ENCODE data around the gene STAT4. TPM values are rescaled to one million over a fixed set of nuclear protein-coding genes. Genes with fewer than 3 reads are reported as not detected.

STAT4 gene
- total RNA-seq, 1 experiment from 2014 or later = 0.44 TPM

DNA sequence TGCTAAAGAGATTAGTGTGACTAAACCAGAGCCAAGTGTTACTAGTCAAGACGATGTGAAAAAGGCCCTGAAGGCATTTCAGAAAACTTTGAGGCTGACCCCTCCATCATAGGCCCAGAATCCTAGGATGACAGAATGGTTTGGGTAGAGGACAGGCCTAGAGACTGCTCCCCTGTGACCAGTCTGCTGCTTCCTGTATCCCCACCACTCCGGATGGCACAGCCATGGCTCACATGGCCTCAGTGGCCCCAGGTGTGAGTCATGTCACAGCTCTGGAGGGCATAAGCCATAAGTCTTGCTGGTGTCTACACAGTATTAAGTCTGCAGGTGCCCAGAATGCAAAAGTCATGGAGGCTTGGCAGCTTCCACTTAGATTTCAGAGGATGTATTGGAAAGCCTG, 124.4 kb downstream of the STAT4 start:
- peaks cover 9% of the 10 kb centered on the region for H3K4me1 Mint-ChIP-seq
- H3K4me3 Mint-ChIP-seq = no peak overlapping the region
- H3K27ac Mint-ChIP-seq = no peak overlapping the region
- no peaks in the 10 kb centered on the region for H3K9me3 Mint-ChIP-seq
- no peaks in the 10 kb centered on the region for H3K36me3 Mint-ChIP-seq
- TF ChIP-seq, protein P1, sequence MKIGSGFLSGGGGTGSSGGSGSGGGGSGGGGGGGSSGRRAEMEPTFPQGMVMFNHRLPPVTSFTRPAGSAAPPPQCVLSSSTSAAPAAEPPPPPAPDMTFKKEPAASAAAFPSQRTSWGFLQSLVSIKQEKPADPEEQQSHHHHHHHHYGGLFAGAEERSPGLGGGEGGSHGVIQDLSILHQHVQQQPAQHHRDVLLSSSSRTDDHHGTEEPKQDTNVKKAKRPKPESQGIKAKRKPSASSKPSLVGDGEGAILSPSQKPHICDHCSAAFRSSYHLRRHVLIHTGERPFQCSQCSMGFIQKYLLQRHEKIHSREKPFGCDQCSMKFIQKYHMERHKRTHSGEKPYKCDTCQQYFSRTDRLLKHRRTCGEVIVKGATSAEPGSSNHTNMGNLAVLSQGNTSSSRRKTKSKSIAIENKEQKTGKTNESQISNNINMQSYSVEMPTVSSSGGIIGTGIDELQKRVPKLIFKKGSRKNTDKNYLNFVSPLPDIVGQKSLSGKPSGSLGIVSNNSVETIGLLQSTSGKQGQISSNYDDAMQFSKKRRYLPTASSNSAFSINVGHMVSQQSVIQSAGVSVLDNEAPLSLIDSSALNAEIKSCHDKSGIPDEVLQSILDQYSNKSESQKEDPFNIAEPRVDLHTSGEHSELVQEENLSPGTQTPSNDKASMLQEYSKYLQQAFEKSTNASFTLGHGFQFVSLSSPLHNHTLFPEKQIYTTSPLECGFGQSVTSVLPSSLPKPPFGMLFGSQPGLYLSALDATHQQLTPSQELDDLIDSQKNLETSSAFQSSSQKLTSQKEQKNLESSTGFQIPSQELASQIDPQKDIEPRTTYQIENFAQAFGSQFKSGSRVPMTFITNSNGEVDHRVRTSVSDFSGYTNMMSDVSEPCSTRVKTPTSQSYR (CRISPR knock-in tag; IDR thresholded peaks at IDR 0.05) = no peak
- TF ChIP-seq, protein P2, sequence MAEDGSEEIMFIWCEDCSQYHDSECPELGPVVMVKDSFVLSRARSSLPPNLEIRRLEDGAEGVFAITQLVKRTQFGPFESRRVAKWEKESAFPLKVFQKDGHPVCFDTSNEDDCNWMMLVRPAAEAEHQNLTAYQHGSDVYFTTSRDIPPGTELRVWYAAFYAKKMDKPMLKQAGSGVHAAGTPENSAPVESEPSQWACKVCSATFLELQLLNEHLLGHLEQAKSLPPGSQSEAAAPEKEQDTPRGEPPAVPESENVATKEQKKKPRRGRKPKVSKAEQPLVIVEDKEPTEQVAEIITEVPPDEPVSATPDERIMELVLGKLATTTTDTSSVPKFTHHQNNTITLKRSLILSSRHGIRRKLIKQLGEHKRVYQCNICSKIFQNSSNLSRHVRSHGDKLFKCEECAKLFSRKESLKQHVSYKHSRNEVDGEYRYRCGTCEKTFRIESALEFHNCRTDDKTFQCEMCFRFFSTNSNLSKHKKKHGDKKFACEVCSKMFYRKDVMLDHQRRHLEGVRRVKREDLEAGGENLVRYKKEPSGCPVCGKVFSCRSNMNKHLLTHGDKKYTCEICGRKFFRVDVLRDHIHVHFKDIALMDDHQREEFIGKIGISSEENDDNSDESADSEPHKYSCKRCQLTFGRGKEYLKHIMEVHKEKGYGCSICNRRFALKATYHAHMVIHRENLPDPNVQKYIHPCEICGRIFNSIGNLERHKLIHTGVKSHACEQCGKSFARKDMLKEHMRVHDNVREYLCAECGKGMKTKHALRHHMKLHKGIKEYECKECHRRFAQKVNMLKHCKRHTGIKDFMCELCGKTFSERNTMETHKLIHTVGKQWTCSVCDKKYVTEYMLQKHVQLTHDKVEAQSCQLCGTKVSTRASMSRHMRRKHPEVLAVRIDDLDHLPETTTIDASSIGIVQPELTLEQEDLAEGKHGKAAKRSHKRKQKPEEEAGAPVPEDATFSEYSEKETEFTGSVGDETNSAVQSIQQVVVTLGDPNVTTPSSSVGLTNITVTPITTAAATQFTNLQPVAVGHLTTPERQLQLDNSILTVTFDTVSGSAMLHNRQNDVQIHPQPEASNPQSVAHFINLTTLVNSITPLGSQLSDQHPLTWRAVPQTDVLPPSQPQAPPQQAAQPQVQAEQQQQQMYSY (CRISPR knock-in tag; IDR thresholded peaks at IDR 0.05) = no peak
- ATAC-seq = no peak
- ChIA-PET CTCF (no interaction called here), POLR2A (no interaction called here)
- no peaks in the 10 kb centered on the region for H3K27me3 Mint-ChIP-seq (ENCODE audit: low read depth)
- no peak for DNase-seq (ENCODE audit: low spot score)

DNA sequence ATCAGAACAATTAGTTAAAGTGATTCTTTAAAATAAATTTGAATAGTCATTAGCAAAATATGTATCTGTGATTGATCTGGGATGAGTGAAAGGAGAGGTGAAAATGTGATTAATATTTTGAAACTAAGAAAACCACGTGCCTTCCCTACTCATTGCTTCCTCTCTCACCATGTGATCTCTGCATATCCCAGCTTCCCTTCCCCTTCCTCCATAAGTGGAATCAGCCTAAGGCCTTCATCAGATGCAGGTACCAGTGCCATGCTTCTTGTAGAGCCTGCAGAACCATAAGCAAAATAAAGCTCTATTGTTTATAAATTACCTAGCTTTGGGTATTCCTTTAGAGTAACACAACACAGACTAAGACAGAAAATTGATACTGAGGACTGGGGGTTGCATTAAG, 125.7 kb downstream of the STAT4 start:
- H3K4me1 Mint-ChIP-seq = peaks cover 5% of the 10 kb centered on the region
- ATAC-seq = no peak
- DNase-seq (ENCODE audit: low spot score) = no peak
- TF ChIP-seq, protein P3, sequence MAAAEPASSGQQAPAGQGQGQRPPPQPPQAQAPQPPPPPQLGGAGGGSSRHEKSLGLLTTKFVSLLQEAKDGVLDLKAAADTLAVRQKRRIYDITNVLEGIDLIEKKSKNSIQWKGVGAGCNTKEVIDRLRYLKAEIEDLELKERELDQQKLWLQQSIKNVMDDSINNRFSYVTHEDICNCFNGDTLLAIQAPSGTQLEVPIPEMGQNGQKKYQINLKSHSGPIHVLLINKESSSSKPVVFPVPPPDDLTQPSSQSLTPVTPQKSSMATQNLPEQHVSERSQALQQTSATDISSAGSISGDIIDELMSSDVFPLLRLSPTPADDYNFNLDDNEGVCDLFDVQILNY (CRISPR knock-in tag; IDR thresholded peaks at IDR 0.05) = no peak
- no peak for TF ChIP-seq RORB (CRISPR knock-in tag; IDR thresholded peaks at IDR 0.05)
- TF ChIP-seq, protein P4, sequence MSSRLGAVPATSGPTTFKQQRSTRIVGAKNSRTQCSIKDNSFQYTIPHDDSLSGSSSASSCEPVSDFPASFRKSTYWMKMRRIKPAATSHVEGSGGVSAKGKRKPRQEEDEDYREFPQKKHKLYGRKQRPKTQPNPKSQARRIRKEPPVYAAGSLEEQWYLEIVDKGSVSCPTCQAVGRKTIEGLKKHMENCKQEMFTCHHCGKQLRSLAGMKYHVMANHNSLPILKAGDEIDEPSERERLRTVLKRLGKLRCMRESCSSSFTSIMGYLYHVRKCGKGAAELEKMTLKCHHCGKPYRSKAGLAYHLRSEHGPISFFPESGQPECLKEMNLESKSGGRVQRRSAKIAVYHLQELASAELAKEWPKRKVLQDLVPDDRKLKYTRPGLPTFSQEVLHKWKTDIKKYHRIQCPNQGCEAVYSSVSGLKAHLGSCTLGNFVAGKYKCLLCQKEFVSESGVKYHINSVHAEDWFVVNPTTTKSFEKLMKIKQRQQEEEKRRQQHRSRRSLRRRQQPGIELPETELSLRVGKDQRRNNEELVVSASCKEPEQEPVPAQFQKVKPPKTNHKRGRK (CRISPR knock-in tag; IDR thresholded peaks at IDR 0.05; ENCODE audit: borderline replicate concordance) = no peak
- no peak overlapping the region for H3K27ac Mint-ChIP-seq
- POLR2A ChIA-PET = no interaction called here
- no peaks in the 10 kb centered on the region for H3K36me3 Mint-ChIP-seq
- H3K4me3 Mint-ChIP-seq = no peak overlapping the region
- no peaks in the 10 kb centered on the region for H3K27me3 Mint-ChIP-seq (ENCODE audit: low read depth)
- no peaks in the 10 kb centered on the region for H3K9me3 Mint-ChIP-seq
- CTCF ChIA-PET = no interaction called here

DNA sequence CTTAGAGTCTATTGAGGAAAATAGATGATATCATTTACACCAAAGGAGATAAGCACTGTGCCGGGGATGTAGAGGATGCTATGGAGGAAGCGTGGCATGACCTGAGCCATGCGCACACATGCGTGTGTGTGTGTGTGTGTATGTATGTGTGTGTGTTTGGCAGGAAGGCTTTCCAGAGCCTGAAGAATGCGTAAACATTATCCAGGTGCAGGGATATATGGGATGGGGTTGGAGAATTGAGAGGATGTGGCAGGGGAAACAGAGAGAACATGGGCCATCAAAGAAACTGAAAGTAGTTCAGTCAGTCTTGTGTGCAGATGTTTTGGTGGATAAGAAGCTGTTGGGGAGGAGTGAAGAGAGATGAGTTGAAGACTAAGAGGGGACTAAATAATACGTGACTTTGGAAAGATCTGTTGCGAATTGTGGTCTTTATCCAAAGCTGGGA, 127.5 kb downstream of the STAT4 start:
- ATAC-seq (no peak), DNase-seq (ENCODE audit: low spot score) (no peak)
- H3K9me3 Mint-ChIP-seq = no peaks in the 10 kb centered on the region
- peaks cover 10% of the 10 kb centered on the region; the same call in 1 of the 2 replicates for H3K27me3 Mint-ChIP-seq (ENCODE audit: low read depth)
- H3K27ac Mint-ChIP-seq = no peak overlapping the region
- ChIA-PET POLR2A (no interaction called here), CTCF (no interaction called here)
- no peaks in the 10 kb centered on the region for H3K36me3 Mint-ChIP-seq
- H3K4me1 Mint-ChIP-seq = peaks cover 5% of the 10 kb centered on the region
- H3K4me3 Mint-ChIP-seq = no peak overlapping the region
- TF ChIP-seq, protein P5, sequence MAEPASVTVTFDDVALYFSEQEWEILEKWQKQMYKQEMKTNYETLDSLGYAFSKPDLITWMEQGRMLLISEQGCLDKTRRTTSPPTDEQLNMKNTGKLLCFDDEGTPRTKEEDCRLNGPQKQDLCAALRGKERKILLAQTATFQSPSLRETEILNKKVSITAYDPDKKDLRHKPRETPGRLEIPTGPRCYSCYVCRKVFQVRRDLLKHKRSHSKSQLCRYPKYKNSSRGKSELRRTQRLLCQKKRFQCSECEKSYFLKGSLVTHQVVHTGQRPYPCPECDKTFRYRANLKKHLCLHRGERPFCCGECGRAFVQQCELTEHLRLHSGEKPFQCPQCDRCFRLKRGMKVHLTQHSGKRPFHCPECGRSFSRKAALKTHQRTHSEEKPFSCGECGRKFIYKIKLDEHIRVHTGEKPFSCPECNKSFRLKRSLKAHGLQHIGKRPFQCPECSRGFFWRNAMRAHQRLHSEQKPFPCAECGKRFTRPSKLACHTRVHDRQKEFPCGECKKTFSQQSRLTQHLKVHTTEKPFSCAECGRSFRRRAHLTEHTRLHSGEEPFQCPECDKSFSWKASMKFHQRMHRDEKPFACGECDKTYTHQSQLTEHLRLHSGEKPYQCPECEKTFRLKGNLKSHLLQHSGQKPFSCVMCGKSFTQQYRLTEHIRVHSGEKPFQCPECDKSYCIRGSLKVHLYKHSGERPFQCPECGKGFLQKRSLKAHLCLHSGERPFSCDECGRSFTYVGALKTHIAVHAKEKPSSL (CRISPR knock-in tag; conservative IDR thresholded peaks at IDR 0.05) = no peak
- TF ChIP-seq MYBL2 (CRISPR knock-in tag; IDR thresholded peaks at IDR 0.05) (no peak), TEAD1 (CRISPR knock-in tag; IDR thresholded peaks at IDR 0.05) (no peak), ZNF396 (CRISPR knock-in tag; IDR thresholded peaks at IDR 0.05; ENCODE audit: borderline replicate concordance) (no peak), ATF1 (CRISPR knock-in tag; IDR thresholded peaks at IDR 0.05) (no peak), ZNF219 (CRISPR knock-in tag; IDR thresholded peaks at IDR 0.05; ENCODE audit: borderline replicate concordance) (no peak)
- TF ChIP-seq, protein P1 (CRISPR knock-in tag; IDR thresholded peaks at IDR 0.05) = no peak
- TF ChIP-seq, protein P4 (CRISPR knock-in tag; IDR thresholded peaks at IDR 0.05; ENCODE audit: borderline replicate concordance) = no peak
- TF ChIP-seq, protein P6, sequence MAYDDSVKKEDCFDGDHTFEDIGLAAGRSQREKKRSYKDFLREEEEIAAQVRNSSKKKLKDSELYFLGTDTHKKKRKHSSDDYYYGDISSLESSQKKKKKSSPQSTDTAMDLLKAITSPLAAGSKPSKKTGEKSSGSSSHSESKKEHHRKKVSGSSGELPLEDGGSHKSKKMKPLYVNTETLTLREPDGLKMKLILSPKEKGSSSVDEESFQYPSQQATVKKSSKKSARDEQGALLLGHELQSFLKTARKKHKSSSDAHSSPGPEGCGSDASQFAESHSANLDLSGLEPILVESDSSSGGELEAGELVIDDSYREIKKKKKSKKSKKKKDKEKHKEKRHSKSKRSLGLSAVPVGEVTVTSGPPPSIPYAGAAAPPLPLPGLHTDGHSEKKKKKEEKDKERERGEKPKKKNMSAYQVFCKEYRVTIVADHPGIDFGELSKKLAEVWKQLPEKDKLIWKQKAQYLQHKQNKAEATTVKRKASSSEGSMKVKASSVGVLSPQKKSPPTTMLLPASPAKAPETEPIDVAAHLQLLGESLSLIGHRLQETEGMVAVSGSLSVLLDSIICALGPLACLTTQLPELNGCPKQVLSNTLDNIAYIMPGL (CRISPR knock-in tag; IDR thresholded peaks at IDR 0.05) = no peak
